22Rv1 (cell line): ENCODE data around the gene MGME1.

ENCODE experiments used
- H3K27ac ChIP-seq: fragments of 450-650 bp; 2 replicates; pipeline ENCODE4 v1.5.1; 2017
- ZFX ChIP-seq: fragments of 450-650 bp; IDR thresholded peaks from 2 replicates; pipeline ENCODE4 v1.6.1; 2017; ENCODE audit warnings: antibody characterized with exemption, borderline replicate concordance
- TF ChIP-seq, protein P1 (sequence below): fragments of 450-650 bp; IDR thresholded peaks from 2 replicates; pipeline ENCODE4 v1.5.1; 2017; ENCODE audit warnings: mild to moderate bottlenecking

Gene MGME1

DNA sequence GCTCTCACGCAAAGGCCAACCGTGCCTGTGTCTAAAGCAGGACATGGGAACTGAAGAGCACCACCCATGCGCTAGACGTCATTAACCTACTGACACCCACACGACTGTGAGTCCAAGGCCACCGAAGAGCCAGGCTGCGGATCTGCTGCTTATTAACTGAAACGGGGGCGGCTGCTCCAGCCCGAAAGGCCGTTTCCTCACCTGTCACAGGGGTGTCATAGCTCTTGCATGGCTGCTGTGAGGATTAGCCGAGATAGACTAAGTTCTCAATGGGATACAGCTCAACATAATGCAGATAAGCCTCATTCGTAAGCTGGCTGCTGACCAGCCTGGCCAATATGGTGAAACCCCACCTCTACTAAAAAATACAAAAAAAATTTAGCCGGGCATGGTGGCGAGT, 62.2 kb downstream of the MGME1 start:
- no peak overlapping the region for H3K27ac ChIP-seq
- TF ChIP-seq, protein P1, sequence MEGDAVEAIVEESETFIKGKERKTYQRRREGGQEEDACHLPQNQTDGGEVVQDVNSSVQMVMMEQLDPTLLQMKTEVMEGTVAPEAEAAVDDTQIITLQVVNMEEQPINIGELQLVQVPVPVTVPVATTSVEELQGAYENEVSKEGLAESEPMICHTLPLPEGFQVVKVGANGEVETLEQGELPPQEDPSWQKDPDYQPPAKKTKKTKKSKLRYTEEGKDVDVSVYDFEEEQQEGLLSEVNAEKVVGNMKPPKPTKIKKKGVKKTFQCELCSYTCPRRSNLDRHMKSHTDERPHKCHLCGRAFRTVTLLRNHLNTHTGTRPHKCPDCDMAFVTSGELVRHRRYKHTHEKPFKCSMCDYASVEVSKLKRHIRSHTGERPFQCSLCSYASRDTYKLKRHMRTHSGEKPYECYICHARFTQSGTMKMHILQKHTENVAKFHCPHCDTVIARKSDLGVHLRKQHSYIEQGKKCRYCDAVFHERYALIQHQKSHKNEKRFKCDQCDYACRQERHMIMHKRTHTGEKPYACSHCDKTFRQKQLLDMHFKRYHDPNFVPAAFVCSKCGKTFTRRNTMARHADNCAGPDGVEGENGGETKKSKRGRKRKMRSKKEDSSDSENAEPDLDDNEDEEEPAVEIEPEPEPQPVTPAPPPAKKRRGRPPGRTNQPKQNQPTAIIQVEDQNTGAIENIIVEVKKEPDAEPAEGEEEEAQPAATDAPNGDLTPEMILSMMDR: no peak
- no peak for TF ChIP-seq ZFX

DNA sequence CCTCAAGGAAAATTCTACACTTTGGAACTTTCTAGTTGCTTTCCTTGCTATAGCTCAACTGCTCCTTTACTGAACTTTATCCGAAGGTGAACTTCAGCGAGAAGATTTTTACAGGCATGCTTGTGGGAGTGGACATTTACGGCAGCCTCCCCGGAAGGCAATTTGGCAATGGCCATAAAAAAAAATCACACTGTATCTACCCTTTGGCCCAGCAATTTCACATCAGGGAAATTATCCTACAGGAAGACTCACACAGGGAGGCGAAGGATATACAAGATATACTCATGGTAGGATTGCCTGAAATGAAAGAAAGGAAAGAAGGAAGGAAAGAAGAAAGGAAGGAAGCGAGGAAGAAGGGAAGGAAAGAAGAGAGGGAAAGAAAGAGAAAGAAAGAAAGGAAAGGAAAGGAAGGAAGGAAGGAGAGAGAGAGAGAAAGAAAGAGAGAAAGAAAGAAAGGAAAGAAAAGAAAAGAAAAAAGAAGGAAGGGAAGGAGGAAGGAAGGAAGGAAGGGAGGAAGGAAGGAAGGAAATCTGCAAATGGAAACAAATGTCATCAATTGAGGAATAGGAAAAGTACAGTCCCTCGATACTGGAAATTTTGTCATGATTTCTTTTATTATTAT, 63.2 kb downstream of the MGME1 start:
- no peak for TF ChIP-seq ZFX
- TF ChIP-seq, protein P1: no peak
- H3K27ac ChIP-seq: no peak overlapping the region; the same call in 1 of the 2 replicates

DNA sequence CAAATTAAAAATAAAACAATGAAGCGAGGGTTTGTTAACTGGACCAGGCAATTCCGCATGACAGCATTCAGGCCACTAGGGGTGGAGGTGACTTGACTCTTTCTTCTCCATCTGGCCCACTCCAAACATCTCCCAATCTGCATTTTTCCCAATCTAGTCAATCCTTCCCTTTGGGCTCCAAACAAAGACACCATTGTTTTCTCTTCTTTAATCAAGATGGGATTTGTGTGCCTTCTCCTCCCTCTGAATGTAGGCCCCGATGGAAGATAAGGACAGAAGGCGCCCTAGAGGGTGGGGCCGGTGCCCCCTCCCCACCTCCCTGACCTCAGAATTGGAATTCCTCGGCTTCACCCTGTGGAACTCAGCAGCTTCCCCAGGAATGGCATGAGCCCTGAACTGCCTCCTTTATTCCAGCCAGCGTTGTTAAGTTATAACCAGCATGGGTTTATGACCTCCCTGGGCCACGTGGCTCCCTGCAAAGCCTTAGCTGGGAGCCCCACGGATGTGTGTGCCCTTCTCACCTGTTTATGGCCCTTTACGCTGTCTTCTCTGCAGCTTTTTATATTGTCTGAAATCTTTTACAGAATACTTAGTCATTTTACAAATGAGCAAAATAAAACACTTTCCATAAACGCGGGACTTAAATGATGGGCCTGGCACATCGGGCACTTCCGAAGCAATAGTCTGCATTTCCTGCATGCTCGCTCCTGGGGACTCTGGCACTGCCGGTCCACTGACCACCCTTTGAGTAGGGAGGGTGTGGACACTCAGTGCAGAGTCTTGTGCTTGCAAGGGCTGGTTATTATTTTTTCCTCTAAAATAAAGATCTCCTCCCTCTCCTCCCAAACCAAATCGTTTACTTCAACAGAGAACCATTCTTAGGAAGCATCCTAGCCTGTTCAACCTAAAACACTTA, 64.4 kb downstream of the MGME1 start:
- no peak overlapping the region for H3K27ac ChIP-seq
- TF ChIP-seq, protein P1: no peak
- no peak for TF ChIP-seq ZFX

DNA sequence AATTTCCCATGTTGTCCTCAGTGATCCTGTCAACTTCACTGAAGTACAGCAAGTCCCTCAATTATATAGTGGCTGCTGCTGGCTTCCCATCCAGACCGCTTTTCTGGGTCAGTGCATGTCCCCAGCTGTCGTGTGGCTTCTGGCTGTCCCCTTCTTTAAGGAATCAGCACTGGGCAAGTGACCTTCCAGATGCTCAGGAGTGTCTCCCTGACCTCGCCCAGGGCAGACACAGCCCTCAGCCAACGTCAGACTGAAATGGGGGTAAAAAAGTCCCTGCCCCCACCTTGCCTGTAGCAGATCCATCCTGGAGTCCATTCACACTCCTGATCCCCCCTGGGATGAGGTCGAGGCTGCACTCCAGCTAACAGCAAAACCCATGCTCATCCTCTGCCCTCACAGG, 65.2 kb downstream of the MGME1 start:
- no peak for TF ChIP-seq ZFX
- H3K27ac ChIP-seq: no peak overlapping the region

DNA sequence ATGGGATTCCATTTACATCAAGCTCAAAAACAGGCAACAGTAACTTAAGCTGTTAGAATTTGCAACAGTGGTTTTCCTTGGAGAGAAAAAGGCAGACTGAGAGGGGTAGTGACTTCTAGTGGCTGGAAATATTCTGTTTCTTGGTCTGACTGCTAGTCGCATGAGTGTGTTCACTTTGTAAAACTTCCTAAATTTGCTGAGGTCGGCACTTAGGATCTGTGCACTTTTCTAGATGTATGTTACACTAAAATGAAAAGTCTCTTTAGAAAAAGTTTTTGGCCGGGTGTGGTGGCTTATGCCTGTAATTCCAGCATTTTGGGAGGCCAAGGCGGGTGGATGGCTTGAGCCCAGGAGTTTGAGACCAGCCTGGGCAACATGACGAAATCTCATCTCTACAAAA, 70.2 kb downstream of the MGME1 start:
- no peak overlapping the region for H3K27ac ChIP-seq
- TF ChIP-seq ZFX: no peak
- TF ChIP-seq, protein P1: no peak
